CD8-positive, alpha-beta memory T cell (primary cell): ENCODE results near the gene RAET1L. TPM values are rescaled to one million over a fixed set of nuclear protein-coding genes. Genes with fewer than 3 reads are reported as not detected.
"Not testable (repeated sequence)": the region's sequence is repeated elsewhere in the genome, so short reads cannot be mapped to it uniquely, and the experiment has no call there.

ENCODE experiments used
- CTCF ChIA-PET: fragments of 350-600 bp; sonication (Branson Sonifier 250); formaldehyde crosslinking; loops from one replicate; lab custom pipeline; 2021; ENCODE audit warnings: antibody characterized with exemption; lab: Charles Lee
- POLR2A ChIA-PET: fragments of 350-600 bp; sonication (Branson Sonifier 250); formaldehyde crosslinking; loops from one replicate; lab custom pipeline; 2021; ENCODE audit warnings: antibody characterized with exemption; lab: Charles Lee
- DNase-seq, 5 donors: peaks; one replicate each; pipeline versions ENCODE4 v3.0.0 to v3.0.0-alpha.2; 2020 to 2022; ENCODE audit warnings: mixed read lengths in 1 of 5
- H3K27ac ChIP-seq: one replicate; pipeline ENCODE4 v1.7.0; 2013; ENCODE audit warnings: low read depth, mild to moderate bottlenecking, low read length, moderate library complexity
- H3K27me3 ChIP-seq: 2 replicates; pipeline ENCODE4 v1.7.0; 2013; ENCODE audit warnings: low read length, mild to moderate bottlenecking; ENCODE audit not compliant: insufficient read depth, poor library complexity, severe bottlenecking
- H3K36me3 ChIP-seq: 2 replicates; pipeline ENCODE4 v1.7.0; 2013; ENCODE audit warnings: mild to moderate bottlenecking, low read length, moderate library complexity; ENCODE audit not compliant: insufficient read depth
- H3K4me1 ChIP-seq: 2 replicates; pipeline ENCODE4 v1.7.0; 2013; ENCODE audit warnings: mild to moderate bottlenecking, low read length, moderate library complexity; ENCODE audit not compliant: insufficient read depth
- H3K4me3 ChIP-seq: 2 replicates; pipeline ENCODE4 v1.7.0; 2013; ENCODE audit warnings: mild to moderate bottlenecking, low read length
- H3K9me3 ChIP-seq: 2 replicates; pipeline ENCODE4 v1.7.0; 2013; ENCODE audit warnings: mild to moderate bottlenecking, low read length
- H3K27ac Mint-ChIP-seq, 8 donors: one replicate each; pipeline ENCODE4 v1.8.0; 2020 to 2021; ENCODE audit warnings: mixed read lengths in 8 of 8, mild to moderate bottlenecking in 6 of 8, inconsistent platforms in 3 of 8, moderate library complexity in 3 of 8
- H3K27me3 Mint-ChIP-seq, 2 donors: one replicate each; pipeline ENCODE4 v1.8.0; 2020 to 2021; ENCODE audit warnings: mixed read lengths in 2 of 2, mild to moderate bottlenecking in 1 of 2, moderate library complexity in 1 of 2
- H3K36me3 Mint-ChIP-seq, 3 donors: one replicate each; pipeline ENCODE4 v1.8.0; 2020 to 2021; ENCODE audit warnings: mixed read lengths in 3 of 3, inconsistent platforms in 1 of 3, mild to moderate bottlenecking in 1 of 3
- H3K4me1 Mint-ChIP-seq, 3 donors: one replicate each; pipeline ENCODE4 v1.8.0; 2020 to 2021; ENCODE audit warnings: mixed read lengths in 3 of 3, inconsistent platforms in 1 of 3, mild to moderate bottlenecking in 1 of 3
- H3K4me3 Mint-ChIP-seq, 7 donors: one replicate each; pipeline ENCODE4 v1.8.0; 2020 to 2021; ENCODE audit warnings: mixed read lengths in 7 of 7, mild to moderate bottlenecking in 6 of 7, moderate library complexity in 4 of 7, inconsistent platforms in 2 of 7
- H3K9me3 Mint-ChIP-seq, 5 donors: one replicate each; pipeline ENCODE4 v1.8.0; 2020 to 2022; ENCODE audit warnings: mixed read lengths in 5 of 5, mild to moderate bottlenecking in 3 of 5, moderate library complexity in 2 of 5, inconsistent platforms in 1 of 5
- polyA plus RNA-seq: library from polyadenylated mRNA; unstranded; fragments of 300-500 nt; fragmentation: Illumina TruSeq; gene quantifications from one replicate; pipeline ENCODE4 v1.2.3, GENCODE V29; 2021
- total RNA-seq, 2 experiments: library from RNA; stranded (reverse); gene quantifications; one replicate each; pipeline ENCODE4 v1.2.3, GENCODE V29; 2021

The RAET1L gene
- total and polyA plus RNA-seq, 3 experiments from 2014 or later = not detected

DNA sequence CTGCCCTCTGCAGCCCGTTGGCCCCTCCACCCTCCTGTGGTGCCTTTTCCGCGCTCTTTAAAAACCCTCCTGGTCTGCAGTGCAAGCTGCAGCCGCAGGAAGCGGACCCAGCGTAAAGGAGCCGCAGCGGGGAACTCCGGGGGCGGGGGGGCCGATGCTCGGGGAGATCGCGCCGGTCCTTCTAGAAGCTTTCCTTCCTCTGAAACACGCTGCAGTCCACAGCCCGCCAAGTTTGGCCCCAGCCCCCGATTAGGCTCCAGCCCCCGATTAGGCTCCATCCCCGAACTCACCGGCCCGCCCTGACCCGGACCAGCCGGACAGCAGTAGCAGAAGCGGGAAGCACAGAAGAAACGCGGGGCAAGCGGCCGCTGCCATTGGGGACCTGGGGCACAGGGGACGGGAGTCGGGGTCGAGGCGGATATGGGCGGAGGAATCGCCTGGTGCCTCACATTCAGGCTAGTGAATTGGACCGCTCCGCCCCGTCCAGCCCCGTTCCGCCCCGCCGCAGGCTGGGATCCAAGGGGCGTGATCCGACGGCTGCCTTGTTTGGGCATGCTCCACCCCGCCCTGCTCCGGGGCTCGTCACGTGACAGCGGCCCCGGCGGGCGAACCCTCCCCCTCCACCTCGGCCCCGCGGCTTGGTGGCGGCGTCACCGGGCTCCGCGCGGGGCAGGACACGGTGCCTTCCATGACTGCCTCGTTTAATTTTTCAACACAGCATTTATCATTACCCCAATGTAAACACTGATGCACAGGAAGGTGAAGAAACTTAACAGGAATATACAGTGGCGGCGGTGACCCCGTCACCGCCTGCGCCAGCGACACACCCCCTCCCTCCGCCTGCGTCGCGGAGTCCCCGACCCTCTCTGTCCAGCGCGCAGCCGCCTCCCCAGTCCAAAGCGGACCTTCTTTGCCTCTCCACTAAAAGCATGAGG is 20.3 kb downstream of the RAET1L start:
- DNase-seq = peak; percentile 82 to 93 (median 89)
- no peaks in the 10 kb centered on the region for H3K9me3 ChIP-seq
- ChIA-PET POLR2A (no interaction called here), CTCF (interaction anchor here (0.9 kb wide), 1 partner anchor 12 kb away, joined by 5 read pairs; no protein-coding TSS in a partner anchor)
- peak overlapping the region; percentile 82 to 99 (median 91) for H3K4me3 Mint-ChIP-seq
- H3K4me1 Mint-ChIP-seq = peaks cover 31 to 51% (median 39%) of the 10 kb centered on the region in 3 donors
- peak overlapping the region; percentile 67 for H3K27ac ChIP-seq
- H3K9me3 Mint-ChIP-seq = no peaks in the 10 kb centered on the region
- peaks cover 31% of the 10 kb centered on the region for H3K4me1 ChIP-seq
- peak overlapping the region; percentile 72 for H3K4me3 ChIP-seq
- H3K36me3 ChIP-seq = no peaks in the 10 kb centered on the region
- peaks cover 6 to 24% of the 10 kb centered on the region in 2 donors for H3K27me3 Mint-ChIP-seq
- H3K36me3 Mint-ChIP-seq = no peaks in the 10 kb centered on the region
- H3K27me3 ChIP-seq = no peaks in the 10 kb centered on the region
- peak overlapping the region; percentile 83 to 99 (median 92) for H3K27ac Mint-ChIP-seq

GRCh38 chr6:150004101-150004782 is 21.1 kb downstream of the RAET1L start:
- H3K27me3 Mint-ChIP-seq = peaks cover 9 to 20% of the 10 kb centered on the region in 2 donors
- CTCF ChIA-PET = interaction anchor here (0.9 kb wide), 1 partner anchor 12 kb away, joined by 5 read pairs; no protein-coding TSS in a partner anchor
- DNase-seq = peak; percentile 49 to 84 (median 68)
- Histone ChIP-seq H3K4me1 (peaks cover 31% of the 10 kb centered on the region), H3K36me3 (no peaks in the 10 kb centered on the region), H3K4me3 (peak overlapping the region; percentile 72), H3K27ac (peak overlapping the region; percentile 67), H3K9me3 (no peaks in the 10 kb centered on the region), H3K27me3 (no peaks in the 10 kb centered on the region)
- H3K36me3 Mint-ChIP-seq = peaks cover 0 to 1% (median 0%) of the 10 kb centered on the region in 3 donors
- peaks cover 31 to 51% (median 39%) of the 10 kb centered on the region in 3 donors for H3K4me1 Mint-ChIP-seq
- H3K9me3 Mint-ChIP-seq = no peaks in the 10 kb centered on the region
- peak overlapping the region; percentile 82 to 99 (median 91) for H3K4me3 Mint-ChIP-seq
- peak overlapping the region; percentile 83 to 99 (median 92) for H3K27ac Mint-ChIP-seq
- POLR2A ChIA-PET = no interaction called here

DNA sequence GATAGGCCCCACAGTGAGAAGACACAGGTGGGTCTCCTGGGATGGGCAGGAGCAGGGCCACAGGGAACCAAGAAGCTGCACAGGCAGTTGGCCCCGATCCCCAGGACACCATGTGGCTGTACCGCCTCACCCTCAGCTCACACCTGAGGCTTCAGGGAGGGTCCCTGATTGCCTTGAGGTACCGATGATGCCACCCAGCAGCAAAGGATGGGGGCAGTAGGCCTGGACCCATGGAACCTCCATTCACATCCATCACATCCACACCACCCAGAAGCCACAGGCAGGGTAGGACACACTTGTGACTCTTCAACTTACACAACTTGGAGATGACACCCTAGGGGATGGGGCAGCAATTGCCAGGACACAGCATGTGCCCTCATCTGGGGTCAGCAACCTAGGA is 21.7 kb downstream of the RAET1L start:
- H3K27ac ChIP-seq, H3K4me3 ChIP-seq, CTCF ChIA-PET, H3K9me3 Mint-ChIP-seq, H3K36me3 Mint-ChIP-seq, H3K27me3 ChIP-seq, H3K9me3 ChIP-seq, H3K36me3 ChIP-seq, DNase-seq, POLR2A ChIA-PET: not testable (repeated sequence)
- peaks cover 31 to 51% (median 39%) of the 10 kb centered on the region in 3 donors for H3K4me1 Mint-ChIP-seq
- peak overlapping the region in 6 of 8 donors; percentile 36 to 99 (median 86) for H3K27ac Mint-ChIP-seq
- H3K4me3 Mint-ChIP-seq = peak overlapping the region in 6 of 7 donors; percentile 18 to 93 (median 86)
- H3K27me3 Mint-ChIP-seq = peaks cover 9 to 17% of the 10 kb centered on the region in 2 donors
- H3K4me1 ChIP-seq = peaks cover 31% of the 10 kb centered on the region

- peaks cover 31 to 51% (median 39%) of the 10 kb centered on the region in 3 donors for H3K4me1 Mint-ChIP-seq
- Histone ChIP-seq H3K4me1 (peaks cover 31% of the 10 kb centered on the region), H3K27me3 (no peaks in the 10 kb centered on the region), H3K27ac (no peak overlapping the region), H3K4me3 (no peak overlapping the region), H3K9me3 (no peaks in the 10 kb centered on the region), H3K36me3 (no peaks in the 10 kb centered on the region)
- peaks cover 0 to 1% (median 0%) of the 10 kb centered on the region in 3 donors for H3K36me3 Mint-ChIP-seq
- no peak for DNase-seq
- no peaks in the 10 kb centered on the region for H3K9me3 Mint-ChIP-seq
- POLR2A ChIA-PET = no interaction called here
- H3K27me3 Mint-ChIP-seq = peaks cover 5 to 13% of the 10 kb centered on the region in 2 donors
- peak overlapping the region in 3 of 7 donors; percentile 15 to 63 (median 15) for H3K4me3 Mint-ChIP-seq
- peak overlapping the region in 5 of 8 donors; percentile 17 to 72 (median 44) for H3K27ac Mint-ChIP-seq
- CTCF ChIA-PET = no interaction called here
Observed at GRCh38 chr6:150002710-150003109, 22.6 kb downstream of the RAET1L start.

DNA sequence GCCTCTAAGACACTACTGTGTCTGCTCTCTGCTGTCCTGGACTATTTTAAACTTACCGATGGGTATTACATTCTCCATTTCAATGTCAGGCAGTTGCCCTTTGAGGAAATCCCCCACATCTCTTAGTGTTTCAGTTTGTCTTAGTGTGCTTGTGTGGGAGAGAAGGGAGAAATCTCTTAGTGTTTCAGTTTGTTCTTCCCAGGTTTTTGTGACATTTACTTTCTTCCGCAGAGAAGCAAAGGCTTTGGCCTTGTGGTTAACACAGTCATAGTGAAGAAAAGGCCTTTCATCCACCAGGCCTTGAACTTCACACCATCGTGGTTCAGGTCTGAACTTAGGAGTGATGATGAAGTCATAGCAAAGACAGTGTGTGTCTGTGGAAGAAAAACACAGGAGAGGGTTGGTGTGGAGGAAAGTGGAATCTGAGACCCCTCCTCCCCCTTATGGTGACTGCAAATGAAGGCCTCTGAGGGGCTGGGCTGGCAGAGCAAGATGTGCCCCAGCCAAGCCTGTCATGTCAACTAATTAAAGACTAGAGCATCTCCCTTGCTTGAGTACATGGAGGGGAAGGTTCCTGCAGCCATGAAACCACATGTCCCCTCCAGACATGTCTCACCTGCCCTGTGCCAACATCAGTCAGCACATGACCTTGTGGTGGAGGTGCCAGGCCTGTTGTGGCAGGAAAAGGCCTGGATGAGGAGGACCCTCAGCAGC is 23.9 kb downstream of the RAET1L start:
- Histone ChIP-seq H3K27me3 (peaks cover 1% of the 10 kb centered on the region), H3K4me3 (no peak overlapping the region), H3K27ac (no peak overlapping the region), H3K4me1 (peaks cover 31% of the 10 kb centered on the region), H3K36me3 (no peaks in the 10 kb centered on the region), H3K9me3 (no peaks in the 10 kb centered on the region)
- peak overlapping the region in 2 of 7 donors; percentile 63 to 65 for H3K4me3 Mint-ChIP-seq
- no peak for DNase-seq
- H3K27ac Mint-ChIP-seq = peak overlapping the region; percentile 1 to 69 (median 52)
- ChIA-PET POLR2A (no interaction called here), CTCF (no interaction called here)
- no peaks in the 10 kb centered on the region for H3K9me3 Mint-ChIP-seq
- H3K4me1 Mint-ChIP-seq = peaks cover 28 to 47% (median 34%) of the 10 kb centered on the region in 3 donors
- peaks cover 0 to 1% (median 0%) of the 10 kb centered on the region in 3 donors for H3K36me3 Mint-ChIP-seq
- peaks cover 5 to 17% of the 10 kb centered on the region in 2 donors for H3K27me3 Mint-ChIP-seq

DNA sequence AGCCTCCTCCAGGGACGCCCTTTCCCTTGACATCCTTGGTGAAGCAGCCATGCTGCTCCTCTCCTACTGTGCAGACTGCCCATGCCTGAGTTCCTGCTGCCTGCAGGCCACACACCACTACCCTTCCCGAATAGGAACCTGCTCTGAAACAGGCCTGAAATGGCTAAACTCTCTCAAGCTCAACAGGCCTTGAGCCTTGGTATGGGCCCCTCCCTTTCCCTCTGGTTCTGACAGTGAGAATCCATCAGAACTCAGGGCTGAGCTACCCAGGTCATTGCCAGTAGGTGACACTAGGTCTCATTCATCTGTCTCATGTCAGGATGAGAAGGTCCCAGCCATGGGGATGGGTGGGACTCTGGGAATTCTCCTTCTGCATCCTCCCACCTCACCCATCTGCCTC is 25.7 kb downstream of the RAET1L start:
- no peaks in the 10 kb centered on the region for H3K9me3 Mint-ChIP-seq
- Histone ChIP-seq H3K9me3 (no peaks in the 10 kb centered on the region), H3K4me3 (no peak overlapping the region), H3K4me1 (peaks cover 24% of the 10 kb centered on the region), H3K27me3 (peaks cover 10% of the 10 kb centered on the region), H3K36me3 (no peaks in the 10 kb centered on the region), H3K27ac (no peak overlapping the region)
- DNase-seq = no peak
- H3K4me1 Mint-ChIP-seq = peaks cover 22 to 35% (median 27%) of the 10 kb centered on the region in 3 donors
- H3K4me3 Mint-ChIP-seq = no peak overlapping the region
- H3K27me3 Mint-ChIP-seq = peaks cover 12 to 32% of the 10 kb centered on the region in 2 donors
- H3K36me3 Mint-ChIP-seq = peaks cover 0 to 1% (median 0%) of the 10 kb centered on the region in 3 donors
- POLR2A ChIA-PET = interaction anchor here (0.5 kb wide), 1 partner anchor 1261 kb away, joined by 3 read pairs; no protein-coding TSS in a partner anchor
- CTCF ChIA-PET = no interaction called here
- H3K27ac Mint-ChIP-seq = peak overlapping the region in 1 of 8 donors; percentile 24

DNA sequence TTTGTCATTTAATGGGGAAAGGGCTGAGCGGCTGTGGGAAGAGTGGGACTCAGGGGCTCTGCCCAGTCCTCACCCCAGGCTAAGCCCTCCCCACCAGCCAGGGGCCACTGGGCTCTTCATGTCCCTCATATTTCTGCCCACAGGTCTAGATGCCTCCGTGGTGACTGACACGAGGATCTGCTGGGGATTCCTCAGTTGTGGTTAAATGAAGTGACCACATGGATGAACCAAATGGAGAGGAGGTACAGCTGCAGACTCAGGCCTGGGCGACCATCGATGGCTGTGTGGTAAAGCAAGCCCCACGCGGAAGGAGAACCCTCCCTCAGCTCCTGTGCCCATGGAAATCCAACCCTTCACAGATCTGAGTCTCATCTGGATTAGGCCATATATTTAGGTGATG is 29.4 kb downstream of the RAET1L start:
- no peaks in the 10 kb centered on the region for H3K9me3 ChIP-seq
- H3K4me3 Mint-ChIP-seq = no peak overlapping the region
- no peak overlapping the region for H3K27ac Mint-ChIP-seq
- H3K36me3 ChIP-seq = no peaks in the 10 kb centered on the region
- no peak overlapping the region for H3K27ac ChIP-seq
- peaks cover 16 to 17% (median 16%) of the 10 kb centered on the region in 3 donors for H3K4me1 Mint-ChIP-seq
- H3K9me3 Mint-ChIP-seq = no peaks in the 10 kb centered on the region
- H3K36me3 Mint-ChIP-seq = peaks cover 0 to 3% (median 1%) of the 10 kb centered on the region in 3 donors
- H3K27me3 ChIP-seq = peaks cover 22% of the 10 kb centered on the region
- DNase-seq = no peak
- CTCF ChIA-PET = interaction anchor here (1.1 kb wide), 2 partner anchors 11 to 21 kb away, joined by 3 to 4 read pairs; no protein-coding TSS in a partner anchor
- peaks cover 35 to 65% of the 10 kb centered on the region in 2 donors for H3K27me3 Mint-ChIP-seq
- H3K4me3 ChIP-seq = no peak overlapping the region
- POLR2A ChIA-PET = no interaction called here
- H3K4me1 ChIP-seq = peaks cover 14% of the 10 kb centered on the region
